GM12801 (cell line): ENCODE measurements around the gene GNE.

Experiments
- TF ChIP-seq, protein P1 (sequence below): IDR thresholded peaks from one replicate; pipeline ENCODE4 v1.5.1; 2011; ENCODE audit warnings: control low read depth; ENCODE audit not compliant: insufficient read length; ENCODE audit errors: extremely low read depth

GNE gene

DNA sequence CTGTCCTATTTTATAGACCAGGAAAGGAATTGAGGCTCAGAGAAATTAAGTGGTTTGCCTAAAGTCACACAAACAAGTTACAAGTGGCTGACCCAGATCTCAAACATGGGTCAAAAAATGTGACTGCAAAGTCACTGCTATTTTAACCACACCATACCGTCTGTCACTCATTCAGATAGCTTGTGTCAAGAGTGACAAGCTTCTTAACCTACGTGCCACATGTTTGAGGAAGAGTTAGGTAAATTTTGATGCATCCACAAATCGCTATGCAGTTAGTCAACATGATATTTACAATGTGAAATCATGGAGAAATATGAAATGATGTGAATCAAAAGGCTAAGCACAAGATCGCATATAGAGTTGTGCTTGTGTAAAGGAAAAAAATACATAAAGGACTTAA, 22.7 kb upstream of the GNE start:
- TF ChIP-seq, protein P1, sequence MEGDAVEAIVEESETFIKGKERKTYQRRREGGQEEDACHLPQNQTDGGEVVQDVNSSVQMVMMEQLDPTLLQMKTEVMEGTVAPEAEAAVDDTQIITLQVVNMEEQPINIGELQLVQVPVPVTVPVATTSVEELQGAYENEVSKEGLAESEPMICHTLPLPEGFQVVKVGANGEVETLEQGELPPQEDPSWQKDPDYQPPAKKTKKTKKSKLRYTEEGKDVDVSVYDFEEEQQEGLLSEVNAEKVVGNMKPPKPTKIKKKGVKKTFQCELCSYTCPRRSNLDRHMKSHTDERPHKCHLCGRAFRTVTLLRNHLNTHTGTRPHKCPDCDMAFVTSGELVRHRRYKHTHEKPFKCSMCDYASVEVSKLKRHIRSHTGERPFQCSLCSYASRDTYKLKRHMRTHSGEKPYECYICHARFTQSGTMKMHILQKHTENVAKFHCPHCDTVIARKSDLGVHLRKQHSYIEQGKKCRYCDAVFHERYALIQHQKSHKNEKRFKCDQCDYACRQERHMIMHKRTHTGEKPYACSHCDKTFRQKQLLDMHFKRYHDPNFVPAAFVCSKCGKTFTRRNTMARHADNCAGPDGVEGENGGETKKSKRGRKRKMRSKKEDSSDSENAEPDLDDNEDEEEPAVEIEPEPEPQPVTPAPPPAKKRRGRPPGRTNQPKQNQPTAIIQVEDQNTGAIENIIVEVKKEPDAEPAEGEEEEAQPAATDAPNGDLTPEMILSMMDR = no peak

- TF ChIP-seq, protein P1 = no peak
Observed at GRCh38 chr9:36278243-36278642, 20.0 kb upstream of the GNE start.

- TF ChIP-seq, protein P1 = no peak
Observed at GRCh38 chr9:36276781-36277181, 18.5 kb upstream of the GNE start.

GRCh38 chr9:36276254-36276653, 18.0 kb upstream of the GNE start:
- TF ChIP-seq, protein P1 = no peak

DNA sequence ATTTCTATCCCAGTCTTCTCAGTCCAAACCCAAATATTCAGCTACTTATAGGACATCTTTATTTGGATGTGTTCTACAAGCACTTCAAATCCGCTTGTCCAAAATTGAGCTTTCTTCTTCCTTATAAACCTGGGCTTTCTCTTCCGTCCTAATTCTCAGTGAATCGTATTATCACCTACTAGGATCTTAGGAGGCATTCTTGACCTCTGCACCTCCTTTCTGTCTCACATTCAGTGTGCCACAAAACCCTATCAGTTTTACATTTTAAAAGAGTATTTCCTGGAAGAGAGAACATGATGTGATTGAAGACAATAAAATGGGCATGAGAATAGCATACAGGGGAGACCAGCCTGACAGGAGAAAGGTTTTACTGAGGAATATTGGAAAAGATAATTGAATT, 16.8 kb upstream of the GNE start:
- TF ChIP-seq, protein P1 = no peak

- TF ChIP-seq, protein P1 = no peak
Observed at GRCh38 chr9:36268007-36268427, 9.8 kb upstream of the GNE start.

DNA sequence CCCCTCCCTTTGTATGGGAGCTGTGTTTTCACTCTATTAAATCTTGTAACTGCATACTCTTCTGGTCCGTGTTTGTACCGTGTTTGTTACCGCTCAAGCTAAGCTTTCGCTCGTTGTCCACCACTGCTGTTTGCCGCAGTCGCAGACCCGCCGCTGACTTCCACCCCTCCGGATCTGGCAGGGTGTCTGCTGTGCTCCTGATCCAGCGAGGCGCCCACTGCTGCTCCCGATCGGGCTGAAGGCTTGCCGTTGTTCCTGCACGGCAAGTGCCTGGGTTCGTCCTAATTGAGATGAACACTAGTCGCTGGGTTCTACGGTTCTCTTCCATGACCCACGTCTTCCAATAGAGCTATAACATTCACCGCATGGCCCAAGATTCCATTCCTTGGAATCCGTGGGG, 6.6 kb upstream of the GNE start:
- TF ChIP-seq, protein P1 = no peak

GRCh38 chr9:36263683-36264082, 5.4 kb upstream of the GNE start:
- TF ChIP-seq, protein P1 = no peak
